Astrocyte of the cerebellum (primary cell): Measurements from ENCODE around the gene ADSS1.
A peak's percentile ranks its signal among the peaks of the same experiment; 100 is the strongest.

Source experiments
- DNase-seq: peaks from one replicate; pipeline ENCODE4 v3.0.0-alpha.2; 2011; ENCODE audit warnings: low read depth
- H3K4me3 ChIP-seq: 2 replicates; pipeline ENCODE4 v1.5.1; 2011; ENCODE audit warnings: mild to moderate bottlenecking, low read depth, low read length, moderate library complexity
- CTCF ChIP-seq: IDR thresholded peaks from 2 replicates; pipeline ENCODE4 v1.5.1; 2012; ENCODE audit warnings: low read length, low read depth, moderate library complexity, mild to moderate bottlenecking; ENCODE audit errors: missing control alignments
- in situ Hi-C: cut with HindIII; loops from 2 replicates; pipeline ENCODE4 v1.10.0; 2017; ENCODE audit warnings: low sequenced_read_pairs

The ADSS1 gene

GRCh38 chr14:104722938-104723650 lies 935 bp upstream of the ADSS1 start:
- in situ Hi-C loops = no loop called here
- no peak for DNase-seq
- no peak overlapping the region for H3K4me3 ChIP-seq
- TF ChIP-seq CTCF = no peak

GRCh38 chr14:104724407-104724980 lies 465 bp downstream of the ADSS1 start:
- H3K4me3 ChIP-seq = peak overlapping the region; percentile 41
- in situ Hi-C loops = no loop called here
- no peak for DNase-seq
- no peak for TF ChIP-seq CTCF

GRCh38 chr14:104724981-104725771 lies 1.1 kb downstream of the ADSS1 start:
- H3K4me3 ChIP-seq = no peak overlapping the region
- no peak for DNase-seq
- in situ Hi-C loops = no loop called here
- TF ChIP-seq CTCF = peak; percentile 23

- TF ChIP-seq CTCF = no peak
- no peak overlapping the region for H3K4me3 ChIP-seq
- in situ Hi-C loops = no loop called here
- no peak for DNase-seq
Measured at GRCh38 chr14:104725772-104726548, 1.9 kb downstream of the ADSS1 start.

GRCh38 chr14:104726600-104727451 lies 2.8 kb downstream of the ADSS1 start:
- DNase-seq = no peak
- in situ Hi-C loops = no loop called here
- no peak overlapping the region for H3K4me3 ChIP-seq
- no peak for TF ChIP-seq CTCF
